22Rv1 (cell line): ENCODE measurements around the gene SRSF1.
A peak's percentile ranks its signal among the peaks of the same experiment; 100 is the strongest.

Source experiments
- H3K27ac ChIP-seq: fragments of 450-650 bp; 2 replicates; pipeline ENCODE4 v1.5.1; 2017
- ZFX ChIP-seq: fragments of 450-650 bp; IDR thresholded peaks from 2 replicates; pipeline ENCODE4 v1.6.1; 2017; ENCODE audit warnings: antibody characterized with exemption, borderline replicate concordance
- TF ChIP-seq, protein P1 (sequence below): fragments of 450-650 bp; IDR thresholded peaks from 2 replicates; pipeline ENCODE4 v1.5.1; 2017; ENCODE audit warnings: mild to moderate bottlenecking

Gene SRSF1

DNA sequence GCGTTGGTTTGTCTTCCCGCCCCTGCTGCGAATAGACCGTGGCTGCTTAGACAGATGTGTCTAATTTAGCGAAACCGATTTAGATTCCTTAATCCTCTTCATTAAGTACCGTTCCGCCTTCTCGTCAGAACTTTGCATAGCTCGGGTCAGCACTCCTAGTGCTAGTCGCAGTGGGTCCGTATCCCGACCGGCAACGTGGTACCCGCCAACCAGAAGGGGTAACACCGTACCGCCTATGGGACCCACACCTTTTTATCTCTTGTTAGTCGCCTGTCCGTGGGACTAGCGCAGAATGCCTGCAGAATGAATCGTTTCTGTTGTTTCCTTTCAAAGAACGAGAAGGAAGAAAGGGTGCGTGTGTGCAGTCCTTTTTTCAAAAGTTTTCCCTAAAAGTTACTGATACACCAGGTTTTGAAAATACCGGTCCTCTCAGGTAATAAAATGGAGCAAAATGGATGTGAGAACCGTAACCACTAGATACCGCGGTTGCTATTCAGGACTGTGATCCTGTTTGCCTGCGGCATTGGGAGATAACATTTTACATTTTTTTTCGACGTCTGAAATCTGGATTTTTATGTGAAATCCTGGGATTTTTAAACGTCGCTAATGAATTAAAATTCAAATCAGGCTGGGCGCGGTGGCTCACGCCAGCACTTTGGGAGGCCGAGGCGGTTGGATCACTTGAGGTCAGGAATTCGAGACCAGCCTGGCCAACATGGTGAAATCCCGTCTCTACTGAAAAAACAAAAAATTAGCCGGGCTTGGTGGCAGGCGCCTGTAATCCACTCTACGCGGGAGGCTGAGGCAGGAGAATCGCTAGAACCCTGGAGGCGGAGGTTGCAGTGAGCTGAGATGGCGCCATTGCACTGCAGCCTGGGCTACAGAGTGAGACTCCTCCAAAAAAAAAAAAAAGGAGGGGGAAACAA is 998 bp upstream of the SRSF1 start:
- no peak for TF ChIP-seq ZFX
- TF ChIP-seq, protein P1, sequence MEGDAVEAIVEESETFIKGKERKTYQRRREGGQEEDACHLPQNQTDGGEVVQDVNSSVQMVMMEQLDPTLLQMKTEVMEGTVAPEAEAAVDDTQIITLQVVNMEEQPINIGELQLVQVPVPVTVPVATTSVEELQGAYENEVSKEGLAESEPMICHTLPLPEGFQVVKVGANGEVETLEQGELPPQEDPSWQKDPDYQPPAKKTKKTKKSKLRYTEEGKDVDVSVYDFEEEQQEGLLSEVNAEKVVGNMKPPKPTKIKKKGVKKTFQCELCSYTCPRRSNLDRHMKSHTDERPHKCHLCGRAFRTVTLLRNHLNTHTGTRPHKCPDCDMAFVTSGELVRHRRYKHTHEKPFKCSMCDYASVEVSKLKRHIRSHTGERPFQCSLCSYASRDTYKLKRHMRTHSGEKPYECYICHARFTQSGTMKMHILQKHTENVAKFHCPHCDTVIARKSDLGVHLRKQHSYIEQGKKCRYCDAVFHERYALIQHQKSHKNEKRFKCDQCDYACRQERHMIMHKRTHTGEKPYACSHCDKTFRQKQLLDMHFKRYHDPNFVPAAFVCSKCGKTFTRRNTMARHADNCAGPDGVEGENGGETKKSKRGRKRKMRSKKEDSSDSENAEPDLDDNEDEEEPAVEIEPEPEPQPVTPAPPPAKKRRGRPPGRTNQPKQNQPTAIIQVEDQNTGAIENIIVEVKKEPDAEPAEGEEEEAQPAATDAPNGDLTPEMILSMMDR, result peak; percentile 50
- H3K27ac ChIP-seq, result peak overlapping the region; percentile 98

DNA sequence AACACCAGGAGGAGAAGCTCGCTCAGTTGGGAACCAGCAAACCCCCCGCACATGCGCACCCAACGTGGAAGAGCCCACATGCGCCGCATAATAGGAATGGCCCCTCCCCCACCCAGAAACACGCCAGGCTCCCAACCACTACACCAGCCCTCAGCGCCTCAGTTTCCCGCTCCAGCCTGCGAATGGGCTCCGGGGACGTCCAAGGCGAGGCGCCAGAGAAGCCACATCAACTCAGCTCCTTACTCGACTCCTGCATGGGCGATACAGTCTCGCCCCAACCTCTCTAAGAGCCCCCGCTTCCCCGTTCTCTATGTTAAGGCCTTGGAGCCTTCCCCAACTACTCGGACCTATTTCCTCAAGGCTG is 504 bp downstream of the SRSF1 start:
- TF ChIP-seq ZFX, result no peak
- TF ChIP-seq, protein P1, result no peak
- peak overlapping the region; percentile 98 for H3K27ac ChIP-seq

DNA sequence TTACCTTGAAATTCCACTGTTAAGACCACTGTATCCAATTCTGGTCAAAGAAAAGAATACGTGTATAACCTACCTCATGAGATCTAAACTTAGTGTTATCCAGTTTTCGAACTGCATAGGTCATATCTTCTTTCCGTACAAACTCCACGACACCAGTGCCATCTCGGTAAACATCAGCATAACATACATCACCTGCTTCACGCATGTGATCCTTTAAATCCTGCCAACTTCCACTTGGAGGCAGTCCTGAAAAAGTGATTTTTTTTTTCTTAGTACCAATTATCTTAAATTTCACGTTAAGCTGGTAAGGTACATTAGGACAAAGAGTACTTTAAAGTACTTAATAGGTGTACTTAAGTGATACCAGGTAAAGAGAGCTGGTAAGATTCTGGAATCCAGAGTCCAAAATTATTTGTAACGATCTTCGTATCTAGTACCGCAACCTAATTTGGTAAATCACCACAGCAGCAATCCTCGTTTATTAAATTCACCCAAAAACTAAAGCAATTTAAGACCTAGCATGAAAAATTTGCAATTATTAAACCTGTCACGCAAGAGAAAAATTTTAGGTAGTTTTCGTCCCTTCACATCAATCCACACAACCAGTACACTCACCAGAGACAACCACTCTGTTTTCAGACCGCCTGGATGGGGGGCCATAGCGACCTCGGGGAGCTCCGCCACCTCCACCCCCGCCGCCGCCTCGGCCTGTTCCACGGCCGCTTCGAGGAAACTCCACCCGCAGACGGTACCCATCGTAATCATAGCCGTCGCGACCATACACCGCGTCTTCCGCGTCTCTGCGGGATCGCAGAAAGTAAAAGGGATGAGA is 1.1 kb downstream of the SRSF1 start:
- peak overlapping the region; percentile 98 for H3K27ac ChIP-seq
- TF ChIP-seq, protein P1, result no peak
- TF ChIP-seq ZFX, result no peak

GRCh38 chr17:58005031-58005727 is 1.9 kb downstream of the SRSF1 start:
- no peak for TF ChIP-seq ZFX
- TF ChIP-seq, protein P1, result no peak
- H3K27ac ChIP-seq, result peak overlapping the region; percentile 98

DNA sequence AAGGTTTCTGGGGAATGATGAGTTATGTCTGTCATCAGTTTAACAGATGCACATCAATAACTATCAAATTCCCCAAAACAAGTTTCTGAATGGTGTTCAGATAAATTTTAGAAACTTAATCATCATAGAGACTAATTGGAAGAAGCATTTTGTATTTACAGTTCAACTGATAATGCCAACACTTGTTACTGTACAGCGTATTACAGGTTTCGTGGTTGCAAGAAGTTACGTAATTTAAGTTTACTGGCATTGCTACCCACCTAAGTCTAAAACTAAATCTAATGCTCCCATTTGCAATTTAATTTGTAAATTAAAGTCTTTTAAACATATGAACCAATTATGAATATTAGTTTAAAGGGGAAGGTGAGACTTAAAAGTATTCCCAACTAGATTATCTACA is 3.0 kb downstream of the SRSF1 start:
- no peak for TF ChIP-seq ZFX
- TF ChIP-seq, protein P1, result no peak
- peak overlapping the region; percentile 16; the same call in 1 of the 2 replicates for H3K27ac ChIP-seq

- H3K27ac ChIP-seq, result peak overlapping the region; percentile 19; the same call in 1 of the 2 replicates
- TF ChIP-seq ZFX, result no peak
- TF ChIP-seq, protein P1, result no peak
Observed at GRCh38 chr17:58002973-58003372, 4.1 kb downstream of the SRSF1 start.
